Ishikawa (cell line): ENCODE measurements around the gene TXNDC2.

Source experiments
- CEBPB ChIP-seq: IDR thresholded peaks from 2 replicates; pipeline ENCODE4 v1.6.1; 2012
- CREB1 ChIP-seq: IDR thresholded peaks from 2 replicates; pipeline ENCODE4 v1.6.1; 2012; ENCODE audit warnings: low read depth
- EGR1 ChIP-seq: IDR thresholded peaks from 2 replicates; pipeline ENCODE4 v1.6.1; 2012
- EP300 ChIP-seq: IDR thresholded peaks from 2 replicates; pipeline ENCODE4 v1.6.1; 2012; ENCODE audit warnings: borderline replicate concordance
- FOXM1 ChIP-seq: IDR thresholded peaks from 2 replicates; pipeline ENCODE4 v1.6.1; 2012; ENCODE audit warnings: low read depth, borderline replicate concordance
- MAX ChIP-seq: IDR thresholded peaks from 2 replicates; pipeline ENCODE4 v1.6.1; 2012
- NFIC ChIP-seq: IDR thresholded peaks from 2 replicates; pipeline ENCODE4 v1.6.1; 2012
- RAD21 ChIP-seq: IDR thresholded peaks from 2 replicates; pipeline ENCODE4 v1.6.1; 2012; ENCODE audit warnings: low read depth
- REST ChIP-seq: IDR thresholded peaks from 2 replicates; pipeline ENCODE4 v1.6.1; 2012; ENCODE audit warnings: low read depth, mild to moderate bottlenecking
- TAF1 ChIP-seq: IDR thresholded peaks from 2 replicates; pipeline ENCODE4 v1.6.1; 2012; ENCODE audit warnings: low read depth, mild to moderate bottlenecking
- TCF12 ChIP-seq: IDR thresholded peaks from 2 replicates; pipeline ENCODE4 v1.6.1; 2012; ENCODE audit warnings: low read depth
- TEAD4 ChIP-seq: IDR thresholded peaks from 2 replicates; pipeline ENCODE4 v1.6.1; 2012
- USF1 ChIP-seq: IDR thresholded peaks from 2 replicates; pipeline ENCODE4 v1.6.1; 2012
- YY1 ChIP-seq: IDR thresholded peaks from 2 replicates; pipeline ENCODE4 v1.6.1; 2012; ENCODE audit warnings: low read depth
- ZBTB7A ChIP-seq: IDR thresholded peaks from 2 replicates; pipeline ENCODE4 v1.6.1; 2012; ENCODE audit warnings: low read depth

Gene TXNDC2

GRCh38 chr18:9845256-9845655, 40.5 kb upstream of the TXNDC2 start:
- TF ChIP-seq EGR1 (no peak), NFIC (no peak), ZBTB7A (no peak), CEBPB (no peak), TEAD4 (no peak), REST (no peak)

- TF ChIP-seq USF1 (no peak), MAX (no peak), TEAD4 (no peak), NFIC (no peak), RAD21 (no peak), FOXM1 (no peak), CEBPB (no peak)
Observed at GRCh38 chr18:9846162-9846925, 39.4 kb upstream of the TXNDC2 start.

- TF ChIP-seq TCF12 (no peak), EP300 (no peak), CREB1 (no peak), USF1 (no peak), FOXM1 (no peak), NFIC (no peak), MAX (no peak), TEAD4 (no peak), REST (no peak), RAD21 (no peak), EGR1 (no peak), TAF1 (no peak), YY1 (no peak), ZBTB7A (no peak), CEBPB (no peak)
Observed at GRCh38 chr18:9848170-9848879, 37.4 kb upstream of the TXNDC2 start.

- TF ChIP-seq CEBPB (no peak), FOXM1 (no peak), USF1 (no peak), YY1 (no peak), TAF1 (no peak), EP300 (no peak), REST (no peak), NFIC (no peak), MAX (no peak)
Observed at GRCh38 chr18:9849407-9850283, 36.1 kb upstream of the TXNDC2 start.
